Ureter (tissue), 1 donor: ENCODE measurements around the gene HFM1. TPM values are rescaled to one million over a fixed set of nuclear protein-coding genes. Genes with fewer than 3 reads are reported as not detected.
A peak's percentile ranks its signal among the peaks of the same experiment; 100 is the strongest.

ENCODE experiments used
- DNase-seq: peaks from one replicate; pipeline ENCODE4 v3.0.0-alpha.2; 2020; ENCODE audit warnings: low spot score
- total RNA-seq: library from RNA; stranded (reverse); gene quantifications from one replicate; pipeline ENCODE4 v1.2.4, GENCODE V29; 2023
- donor health status: DM: yes; HTN: yes; CAD: no.

The HFM1 gene
- total RNA-seq, 1 donor from 2014 or later: 4.4 TPM

GRCh38 chr1:91244737-91245136 is 159.9 kb downstream of the HFM1 start:
- no peak for DNase-seq

- DNase-seq: no peak
Observed at GRCh38 chr1:91243171-91243570, 161.5 kb downstream of the HFM1 start.

- DNase-seq: no peak
Observed at GRCh38 chr1:91234181-91234580, 170.5 kb downstream of the HFM1 start.

DNA sequence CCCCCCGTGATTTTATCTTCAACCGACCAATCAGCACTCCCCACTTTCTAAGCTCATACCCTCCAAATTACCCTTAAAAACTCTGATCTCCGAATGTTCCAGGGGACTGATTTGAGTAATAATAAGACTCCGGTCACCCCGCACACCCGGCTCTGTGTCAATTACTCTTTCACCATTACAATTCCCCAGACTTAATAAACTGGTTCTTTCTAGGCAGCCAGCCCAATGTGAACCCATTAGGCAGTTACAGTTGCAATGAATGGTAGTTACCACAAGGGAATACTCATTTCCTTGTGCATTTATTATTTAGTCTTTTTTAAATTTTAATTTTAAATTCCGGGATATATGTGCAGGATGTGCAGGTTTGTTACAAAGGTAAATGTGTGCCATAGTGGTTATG is 177.9 kb downstream of the HFM1 start:
- peak; percentile 46 for DNase-seq

- no peak for DNase-seq
Observed at GRCh38 chr1:91224878-91225277, 179.8 kb downstream of the HFM1 start.

GRCh38 chr1:91221017-91221416 is 183.6 kb downstream of the HFM1 start:
- no peak for DNase-seq

DNA sequence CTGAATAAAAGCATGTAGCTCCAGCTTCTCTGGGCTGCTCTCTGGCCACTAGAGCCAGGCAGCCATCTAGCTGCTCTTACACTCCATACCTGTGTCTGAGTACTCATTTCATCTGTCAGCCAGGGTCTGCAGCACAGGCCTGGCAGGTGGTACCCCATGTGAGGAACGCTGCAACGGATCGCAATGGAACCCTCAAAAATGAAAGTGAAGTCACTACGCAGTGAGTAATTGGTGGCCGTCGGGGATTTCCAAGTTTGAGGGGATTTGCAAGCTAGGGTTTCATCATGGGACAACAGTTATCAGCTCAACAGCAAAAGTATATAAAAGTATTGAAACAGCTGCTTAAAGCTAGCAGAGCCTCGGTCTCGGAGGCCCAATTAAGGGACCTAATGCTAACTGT is 186.7 kb downstream of the HFM1 start:
- no peak for DNase-seq

Other genes with a start within 250 kb of the HFM1 start
- 4.9 TPM for gene CDC7, start 96.0 kb upstream of the HFM1 start, total RNA-seq